Pulmonary artery endothelial cell (primary cell): ENCODE results near the gene METTL24. TPM values are rescaled to one million over a fixed set of nuclear protein-coding genes. Genes with fewer than 3 reads are reported as not detected.
"Not testable (repeated sequence)": the region's sequence is repeated elsewhere in the genome, so short reads cannot be mapped to it uniquely, and the experiment has no call there.

ENCODE experiments used
- DNase-seq: peaks from one replicate; pipeline ENCODE4 v3.0.0-alpha.2; 2011; ENCODE audit warnings: low read depth, low spot score
- total RNA-seq: library from RNA; depleted of rRNA; stranded (reverse); fragments of >200 nt; gene quantifications from 2 replicates; pipeline ENCODE4 v1.2.3, GENCODE V29; 2014

Gene METTL24
- total RNA-seq, 1 donor from 2014 or later: not detected

DNA sequence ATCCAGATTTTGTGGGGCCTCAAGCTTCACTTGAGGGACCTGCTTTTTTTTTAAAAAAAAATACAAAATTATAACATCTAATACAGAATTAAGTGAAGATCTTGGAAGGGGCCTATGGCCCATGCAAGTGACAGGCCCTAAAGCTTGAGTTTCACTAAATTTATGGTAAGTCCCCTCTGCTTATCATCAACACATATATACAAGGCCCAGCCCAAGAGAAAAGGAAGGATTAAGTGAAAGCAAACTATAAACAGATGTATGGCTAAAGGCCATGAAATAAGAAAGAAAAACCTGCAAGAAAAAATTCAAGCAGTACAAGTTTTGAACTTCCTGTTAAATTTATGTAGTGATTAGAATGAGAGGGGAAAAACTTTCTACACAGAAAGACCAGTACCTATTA is 91.2 kb downstream of the METTL24 start:
- no peak for DNase-seq

DNA sequence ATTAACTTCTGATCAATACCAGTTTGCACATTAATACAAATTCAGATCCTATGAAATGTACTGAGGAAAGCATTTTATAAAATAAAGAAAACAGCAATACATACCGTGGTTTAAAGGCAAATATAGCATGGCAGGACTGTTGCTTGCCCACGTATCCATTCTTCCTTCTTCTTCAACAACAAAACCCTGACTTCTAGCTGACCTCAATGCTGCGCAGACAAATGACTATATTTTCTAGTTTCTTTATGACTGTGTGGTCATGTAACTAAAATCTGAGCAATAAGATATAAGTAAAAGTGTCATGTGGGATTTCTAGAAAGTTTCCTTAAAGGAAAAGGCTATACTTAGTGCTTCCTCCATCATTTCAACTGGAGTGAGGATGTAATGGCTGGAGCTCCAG is 92.9 kb downstream of the METTL24 start:
- no peak for DNase-seq

DNA sequence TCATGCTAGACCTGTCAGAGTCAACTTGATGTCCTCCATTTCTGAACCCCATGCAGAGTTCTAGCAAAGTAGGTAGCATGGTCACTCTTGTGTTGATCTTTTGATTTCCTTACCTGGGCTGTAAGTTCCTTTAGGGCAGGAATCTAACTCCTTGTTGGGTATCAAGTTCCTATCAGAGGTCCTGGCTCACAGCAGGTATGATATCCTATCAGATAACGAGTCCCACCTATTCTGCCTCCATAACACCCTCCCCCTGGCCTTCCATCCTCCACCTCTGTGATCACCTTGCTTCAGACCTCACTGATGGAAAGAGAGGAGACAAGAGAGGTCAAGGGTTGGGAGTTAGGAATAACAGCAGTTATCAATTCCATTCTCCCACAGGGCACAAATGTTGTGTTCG is 101.8 kb downstream of the METTL24 start:
- no peak for DNase-seq

DNA sequence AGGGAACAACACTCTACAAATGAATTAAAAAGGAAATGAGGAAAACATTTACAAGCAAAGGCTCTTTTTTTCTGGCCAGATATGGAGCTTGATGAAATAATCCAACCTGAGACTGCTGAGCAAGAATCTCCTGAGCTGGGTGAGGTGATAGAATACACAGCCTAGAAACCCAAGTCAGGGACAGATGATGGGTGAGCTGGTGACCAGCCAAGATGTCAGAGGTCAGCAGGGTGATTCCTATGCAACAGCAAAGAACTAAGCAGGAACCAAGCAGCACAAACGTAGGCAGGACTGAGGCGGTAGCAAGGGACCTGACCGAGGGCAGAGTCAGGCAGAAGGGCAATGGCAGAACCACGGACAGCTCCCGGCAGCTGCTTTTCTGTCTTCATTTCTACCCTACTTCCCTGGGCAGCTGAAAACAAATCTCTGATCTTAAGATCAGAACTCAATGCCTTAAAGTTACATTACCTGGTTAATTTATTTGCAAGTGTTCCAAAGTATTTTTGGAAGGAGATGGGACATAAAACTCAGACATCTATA is 102.9 kb downstream of the METTL24 start:
- no peak for DNase-seq

DNA sequence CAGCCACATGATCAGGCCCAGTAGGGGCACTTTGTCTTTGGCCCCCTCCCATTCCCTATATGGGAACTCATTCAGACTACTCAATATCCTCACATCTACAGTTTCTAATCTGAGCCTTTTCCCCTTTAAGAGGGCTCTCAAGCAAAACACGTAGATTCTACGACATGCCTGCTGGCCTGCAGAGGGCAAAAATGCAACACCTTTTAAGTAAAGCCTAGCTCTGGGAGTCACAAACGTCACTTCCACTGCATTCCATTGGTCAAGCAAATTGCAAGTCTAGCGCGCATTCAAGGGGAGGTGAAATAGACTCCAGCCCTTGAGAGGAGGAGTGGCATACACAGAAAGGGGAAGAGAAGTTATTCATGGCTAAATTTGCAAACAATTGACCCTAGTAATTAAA is 107.3 kb downstream of the METTL24 start:
- DNase-seq: no peak

DNA sequence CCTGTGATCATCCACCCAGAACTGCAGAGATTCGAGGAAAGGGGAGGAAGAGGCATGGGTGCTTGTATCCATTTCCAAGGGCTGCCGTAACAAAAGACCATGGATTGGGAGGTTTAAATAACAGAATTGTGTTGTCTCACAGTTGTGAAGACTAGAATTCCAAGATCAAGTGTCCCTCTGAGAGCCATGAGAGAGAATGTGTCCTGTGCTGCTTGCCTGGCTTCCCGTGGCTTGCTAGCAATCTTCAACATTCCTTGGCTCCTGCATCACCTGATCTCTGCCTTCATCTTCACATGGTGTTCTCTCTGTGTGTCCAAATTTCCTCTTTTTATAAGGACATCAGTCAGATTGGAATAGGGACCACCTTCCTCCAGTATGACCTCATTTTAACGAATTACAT is 108.1 kb downstream of the METTL24 start:
- no peak for DNase-seq

DNA sequence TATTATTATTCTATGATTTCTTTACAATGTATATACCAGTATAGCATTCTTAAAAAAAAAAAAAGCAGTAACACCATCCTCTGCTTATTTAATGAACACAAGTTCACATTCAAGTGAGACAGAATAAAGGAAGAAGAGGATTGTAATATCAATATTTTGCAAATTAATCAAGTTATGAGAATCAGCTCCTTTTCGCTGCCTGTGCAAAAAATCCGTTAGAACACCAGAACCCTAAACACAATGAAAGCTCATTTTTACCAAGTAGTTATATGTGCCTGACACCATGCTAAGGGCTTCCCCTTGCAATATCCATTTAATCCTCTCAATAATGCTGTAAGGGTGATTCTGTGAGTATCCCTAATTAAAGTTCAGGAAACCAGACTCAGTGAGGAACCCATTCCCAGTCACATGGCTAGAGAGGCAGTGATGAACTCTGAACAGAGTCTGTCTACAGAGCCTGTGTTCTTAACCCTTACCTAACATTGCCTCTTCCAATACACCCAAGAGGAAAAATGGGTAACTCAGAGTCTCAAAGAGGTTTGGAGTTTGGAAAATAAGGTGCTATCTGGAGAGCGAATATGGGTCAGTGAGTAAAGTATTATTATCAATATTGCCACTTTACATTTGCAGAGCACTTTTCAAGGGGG is 111.1 kb downstream of the METTL24 start:
- DNase-seq: no peak

DNA sequence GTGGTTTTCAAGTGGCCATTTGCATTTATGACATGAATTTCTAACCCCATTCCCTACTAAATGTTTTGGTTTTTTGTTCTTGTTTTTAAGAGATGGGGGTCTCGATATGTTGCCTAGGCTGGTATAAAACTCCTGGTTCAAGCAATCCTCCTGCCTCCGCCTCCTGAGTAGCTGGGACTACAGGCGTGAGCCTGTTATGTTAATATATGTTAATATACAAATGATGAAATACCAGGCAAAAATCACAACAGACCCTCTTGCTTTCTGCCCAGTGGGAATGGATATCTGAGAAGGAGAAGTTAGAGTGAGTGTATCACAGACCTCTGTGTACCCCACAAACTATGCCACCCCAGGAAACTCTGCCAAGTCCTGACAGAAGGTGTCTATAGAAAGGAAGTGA is 111.8 kb downstream of the METTL24 start:
- DNase-seq: no peak

DNA sequence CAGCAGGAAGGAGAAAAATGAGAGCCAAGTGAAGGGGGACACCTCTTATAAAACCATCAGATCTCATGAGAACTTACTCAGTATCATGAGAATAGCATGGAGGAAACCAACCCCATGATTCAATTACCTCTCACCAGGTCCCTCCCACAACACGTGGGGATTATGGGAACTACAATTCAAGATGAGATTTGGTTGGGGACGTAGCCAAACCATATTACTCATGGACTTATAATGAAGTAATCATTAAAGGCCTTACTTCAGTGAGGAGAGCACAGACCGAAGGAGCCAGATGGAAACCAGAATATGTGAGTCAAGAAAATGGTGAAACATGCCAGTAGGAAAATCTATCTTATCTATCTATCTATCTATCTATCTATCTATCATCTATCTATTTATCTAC is 113.5 kb downstream of the METTL24 start:
- DNase-seq: not testable (repeated sequence)

DNA sequence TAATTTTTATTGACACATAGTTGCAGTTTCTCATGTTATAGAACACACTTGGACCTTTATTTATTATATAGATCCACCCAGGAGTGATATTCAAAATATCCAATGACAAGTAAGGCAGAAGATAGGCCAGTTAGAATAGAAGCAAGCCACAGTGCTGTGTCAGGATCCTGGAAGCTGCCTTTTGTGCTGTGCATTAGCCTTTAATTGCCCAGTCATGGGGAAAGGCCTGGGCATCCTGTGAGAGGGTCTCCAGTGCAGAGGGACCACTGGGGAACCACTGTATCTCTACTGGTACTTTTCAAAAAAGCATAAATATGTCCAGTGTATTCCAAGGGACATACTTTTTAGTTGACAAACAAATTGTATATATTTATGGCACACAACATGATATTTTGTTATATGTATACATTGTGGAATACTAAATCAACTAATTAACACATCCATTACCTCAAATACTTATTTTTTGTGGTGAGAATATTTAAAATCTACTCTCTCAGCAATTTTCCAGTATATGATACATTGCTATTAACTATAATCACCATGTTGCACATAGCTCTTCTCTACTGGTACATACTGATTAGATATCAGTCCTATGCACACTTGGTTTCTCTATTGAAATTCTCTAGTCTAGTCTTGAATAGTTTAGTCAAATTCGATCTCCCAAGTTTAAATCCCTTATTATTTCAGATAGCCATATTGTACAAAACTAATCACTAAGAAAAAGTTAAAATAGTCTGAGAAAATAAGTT is 118.4 kb downstream of the METTL24 start:
- DNase-seq: no peak

DNA sequence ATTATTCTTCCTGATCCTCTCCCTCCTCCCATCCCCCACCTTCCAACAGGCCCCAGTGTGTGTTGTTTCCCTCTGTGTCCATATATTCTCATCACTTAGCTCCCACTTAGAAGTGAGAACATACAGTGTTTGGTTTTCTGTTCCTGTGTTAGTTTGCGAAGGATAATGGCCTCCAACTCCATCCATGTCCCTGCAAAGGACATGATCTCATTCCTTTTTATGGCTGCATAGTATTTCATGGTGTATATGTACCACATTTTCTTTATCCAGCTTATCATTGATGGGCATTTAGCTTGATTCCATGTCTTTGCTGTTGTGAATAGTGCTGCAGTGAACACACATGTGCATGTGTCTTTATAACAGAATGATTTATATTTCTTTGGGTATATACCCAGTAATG is 122.1 kb downstream of the METTL24 start:
- DNase-seq: not testable (repeated sequence)

DNA sequence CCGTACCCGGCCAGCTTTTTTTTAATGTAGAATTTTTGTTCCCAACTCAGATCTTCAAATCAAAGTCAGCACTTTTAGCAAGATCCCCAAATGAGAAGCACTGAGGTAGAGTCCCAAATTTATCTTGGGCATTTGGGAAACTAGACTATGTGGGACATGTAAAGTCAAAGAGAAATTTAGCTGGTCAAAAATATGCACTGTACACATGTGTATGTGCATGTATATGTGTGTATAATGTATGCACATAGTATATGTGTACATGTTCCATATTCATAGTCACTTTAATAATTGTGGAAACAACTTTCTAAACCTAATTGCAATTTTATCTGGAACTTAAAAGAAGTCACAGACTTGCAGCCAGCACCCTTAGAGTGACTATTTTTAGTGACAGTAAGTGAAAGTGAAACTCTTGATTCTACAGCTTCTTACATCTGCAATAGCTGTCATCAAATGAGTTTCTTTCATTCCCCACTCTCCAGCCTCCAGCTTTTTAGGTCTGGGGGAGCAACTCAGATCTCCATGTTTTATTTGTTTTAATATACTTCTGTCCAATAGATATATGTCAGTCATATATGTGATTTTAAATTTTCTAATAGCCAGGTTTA is 124.3 kb downstream of the METTL24 start:
- DNase-seq: no peak

DNA sequence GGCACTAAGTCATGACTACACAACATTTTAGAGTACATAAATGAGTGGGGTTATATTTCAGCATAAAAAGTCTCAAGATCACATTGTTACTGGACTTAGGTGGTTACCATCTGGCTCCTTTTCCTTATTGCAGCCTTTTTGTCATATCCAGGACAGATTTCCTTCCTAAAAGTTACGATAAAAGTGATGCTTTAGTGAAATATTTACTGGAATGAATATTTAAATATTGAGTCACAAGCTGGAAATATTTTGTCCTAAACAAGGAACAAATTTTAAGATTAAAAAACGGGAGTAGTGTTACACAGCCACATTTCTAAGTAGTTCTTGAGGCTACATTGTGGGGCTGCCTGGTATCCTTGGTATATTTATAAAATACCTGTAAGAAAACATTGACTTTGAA is 125.7 kb downstream of the METTL24 start:
- no peak for DNase-seq

DNA sequence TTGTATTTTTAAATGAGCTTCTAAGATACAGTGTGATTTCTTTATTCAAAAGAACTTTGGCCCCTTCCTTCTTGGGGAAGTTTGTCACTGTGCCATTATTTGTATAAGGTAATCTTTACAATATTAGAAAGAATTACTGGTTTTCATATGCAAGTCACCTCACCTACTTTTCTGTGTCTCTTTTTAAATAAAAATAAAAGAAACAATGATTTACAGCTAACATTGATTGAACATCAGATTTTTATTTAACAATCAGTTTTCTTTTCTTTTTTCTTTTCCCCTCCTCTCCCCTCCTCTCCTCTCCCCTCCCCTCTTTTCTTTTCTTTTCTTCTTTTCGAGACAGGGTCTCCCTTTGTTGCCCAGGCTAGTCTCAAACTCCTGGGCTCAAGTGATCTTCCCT is 131.9 kb downstream of the METTL24 start:
- no peak for DNase-seq

DNA sequence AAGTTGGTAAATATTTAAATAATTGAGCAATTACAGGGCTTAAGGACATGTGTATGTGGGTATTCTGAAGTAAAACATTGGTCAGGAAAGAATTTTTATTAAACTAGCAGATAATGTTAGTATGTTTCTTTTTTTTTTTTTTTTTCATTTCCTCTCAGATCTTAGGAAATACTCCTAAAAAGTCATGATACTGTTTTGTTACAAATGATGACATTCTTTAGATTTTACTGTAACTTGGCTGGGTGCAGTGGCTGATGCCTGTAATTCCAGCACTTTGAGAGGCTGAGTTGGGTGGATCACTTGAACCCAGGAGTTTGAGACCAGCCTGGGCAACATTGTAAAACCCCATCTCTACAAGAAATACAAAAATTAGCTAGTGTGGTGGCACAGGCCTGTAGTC is 136.4 kb downstream of the METTL24 start:
- DNase-seq: no peak

DNA sequence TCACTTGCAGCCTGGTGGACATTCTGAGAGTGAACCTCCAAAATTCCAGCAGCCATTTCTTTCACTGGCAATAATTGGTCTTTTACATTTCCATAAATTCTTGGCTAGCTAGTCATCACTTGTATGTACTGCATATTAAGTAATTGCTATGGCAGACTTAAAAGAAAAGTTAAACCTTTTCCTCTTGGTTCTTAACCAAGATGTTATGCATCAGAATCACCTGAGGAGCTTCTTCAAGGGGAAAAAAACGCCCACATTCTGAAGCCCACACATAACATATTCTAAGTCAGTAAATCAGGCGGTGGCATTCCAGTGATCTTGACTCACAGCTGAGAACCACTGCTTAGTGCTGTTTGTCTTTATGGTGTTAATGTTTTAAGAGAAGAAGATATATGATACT is 140.9 kb downstream of the METTL24 start:
- no peak for DNase-seq

DNA sequence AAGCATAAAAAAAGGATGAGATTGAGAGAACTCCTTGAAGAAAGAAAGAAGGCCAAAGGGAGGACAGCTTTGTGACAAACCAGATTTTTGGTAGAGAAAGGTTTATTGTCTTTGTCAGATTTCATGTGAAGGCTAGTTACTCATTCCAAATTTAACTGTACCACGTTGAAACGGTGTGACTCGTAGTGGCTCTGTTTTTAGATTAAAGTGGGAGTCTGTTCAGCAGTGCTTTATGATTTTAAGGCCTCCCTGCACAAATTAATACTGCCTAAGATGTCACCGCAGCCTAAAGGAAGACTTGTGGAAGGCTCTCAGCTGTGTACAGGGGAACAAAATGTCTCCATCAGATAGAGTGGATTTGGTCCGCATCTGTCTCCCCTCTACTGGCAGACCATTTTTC is 142.0 kb downstream of the METTL24 start:
- DNase-seq: no peak

DNA sequence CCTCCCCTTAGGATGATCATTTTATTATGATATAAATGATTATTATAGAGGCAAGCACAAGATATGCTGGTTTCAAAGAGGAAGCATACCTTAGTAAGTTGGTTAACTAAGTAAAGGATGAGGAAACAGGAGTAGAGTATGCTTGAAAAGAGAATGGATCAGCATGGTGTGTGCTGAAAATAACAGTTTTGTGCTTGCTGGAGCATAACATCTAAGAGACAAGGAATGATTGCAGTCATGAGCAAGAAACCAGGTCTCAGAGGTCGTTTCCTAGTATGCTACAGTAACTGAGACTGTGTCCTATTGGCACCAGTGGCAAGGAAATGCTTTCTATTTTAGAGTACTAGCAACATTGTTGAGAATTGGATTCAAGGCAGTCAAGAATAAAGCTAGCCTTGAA is 143.8 kb downstream of the METTL24 start:
- DNase-seq: peak; percentile 10

DNA sequence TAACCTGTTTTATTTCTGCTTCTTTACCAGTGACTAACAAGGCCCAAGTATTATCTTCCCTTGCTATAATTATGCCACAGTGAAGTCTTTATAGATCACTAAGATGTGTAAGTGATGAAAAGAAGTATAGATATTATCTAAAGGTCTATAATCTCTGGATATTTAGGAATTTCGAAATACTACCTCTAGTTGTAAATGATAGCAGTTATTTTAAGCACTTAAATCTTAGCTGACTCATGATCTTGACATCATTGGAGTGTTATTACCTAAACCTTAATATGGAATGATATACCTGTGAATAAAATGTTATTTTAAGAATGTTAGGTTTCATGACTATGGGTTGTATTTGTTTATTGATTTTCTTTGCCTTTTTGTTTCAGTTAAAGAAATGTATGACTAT is 146.4 kb downstream of the METTL24 start:
- DNase-seq: no peak

DNA sequence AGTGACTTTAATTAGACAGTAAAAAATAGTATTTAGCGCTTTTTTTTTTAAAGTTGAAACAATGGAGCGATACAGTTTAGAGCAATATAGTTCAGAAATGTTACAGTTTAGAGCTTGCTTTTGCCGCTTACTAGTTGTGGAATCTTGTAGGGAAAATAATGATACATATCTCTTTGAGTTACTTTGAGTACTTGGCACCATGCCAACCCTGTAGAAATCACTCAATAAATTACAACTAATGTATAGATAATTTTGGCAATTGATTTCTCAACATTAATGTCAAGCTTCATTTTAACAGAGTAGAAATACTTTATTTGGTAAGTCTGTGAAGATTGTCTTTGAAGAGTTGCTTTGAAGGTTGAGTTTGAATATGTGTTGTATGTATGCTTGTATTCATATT is 150.5 kb downstream of the METTL24 start:
- DNase-seq: no peak

DNA sequence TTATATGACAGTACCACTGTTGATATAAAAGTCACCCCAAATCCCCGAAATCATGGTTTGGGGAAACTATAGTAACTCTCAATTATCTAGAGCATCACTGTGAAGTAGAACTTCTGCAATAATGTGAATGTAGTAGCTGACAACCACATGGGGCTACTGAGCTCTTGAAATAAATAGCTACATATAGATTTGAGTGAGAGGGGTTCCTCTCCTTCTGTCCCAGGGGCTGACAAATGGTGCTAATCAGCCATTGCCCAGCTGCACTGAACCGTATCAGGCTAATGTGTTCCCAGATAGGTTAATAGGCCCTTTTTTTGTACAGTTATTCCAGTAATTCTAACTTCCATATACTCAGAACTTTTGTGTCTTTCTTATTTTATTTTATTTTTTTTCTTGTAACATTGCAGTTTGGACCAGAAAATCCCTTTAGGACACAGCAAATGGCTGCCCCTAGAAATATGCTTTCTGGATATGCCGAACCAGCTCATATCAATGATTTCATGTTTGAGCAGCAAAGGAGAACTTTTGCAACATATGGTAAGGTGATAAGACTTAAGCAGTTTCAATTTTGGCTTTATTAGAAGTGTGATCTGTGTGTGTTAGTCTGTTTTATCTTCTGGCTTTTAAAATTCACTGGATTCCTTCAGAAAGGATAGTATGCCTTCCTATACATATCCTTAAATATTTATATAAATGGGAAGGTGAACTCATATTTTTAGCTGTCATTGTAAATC is 156.8 kb downstream of the METTL24 start:
- DNase-seq: no peak

DNA sequence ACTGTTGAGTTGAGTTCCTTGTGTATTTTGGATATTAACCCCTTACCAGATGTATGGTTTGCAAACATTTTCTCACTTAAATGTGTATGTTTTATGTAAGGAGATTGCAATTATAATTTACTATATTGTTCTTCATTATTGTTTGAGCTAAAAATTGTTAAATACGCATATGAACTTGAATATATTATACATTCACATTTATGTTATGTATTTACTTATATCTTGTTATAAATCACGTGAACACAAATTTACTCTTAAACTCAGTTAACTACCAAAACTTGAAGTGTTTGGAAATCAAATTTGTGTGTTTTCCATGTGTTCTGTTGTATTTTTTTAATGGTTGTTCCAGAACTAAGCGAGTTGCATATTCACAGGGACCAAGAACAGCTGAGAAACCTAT is 159.6 kb downstream of the METTL24 start:
- DNase-seq: no peak
